ENCODE data around the gene GRPEL1. TPM values are rescaled to one million over a fixed set of nuclear protein-coding genes. Genes with fewer than 3 reads are reported as not detected.
A peak's percentile ranks its signal among the peaks of the same experiment; 100 is the strongest.

The GRPEL1 gene
- 20.3 TPM for total RNA-seq (ENCODE audit: unreplicated experiment)
- long read RNA-seq, transcript GRPEL1-201 (4 exons, 2,775 nt), result major isoform, 32 of 33 reads
- long read RNA-seq, partial matches to known transcripts, result 0 of 33 reads
- long read RNA-seq, other reads (novel, unspliced or antisense), result 1 of 33 reads

GRCh38 chr4:7067452-7068278 is at the start of gene GRPEL1:
Gene GRPEL1, minus strand, starts transcription at chr4:7068064. Its CDS starts 32 bp downstream, at chr4:7068032.
- H3K4me3 Mint-ChIP-seq (ENCODE audit: unreplicated experiment), result peak within 1 kb of the TSS; percentile 96
- H3K9me3 Mint-ChIP-seq (ENCODE audit: unreplicated experiment), result no peaks in the 10 kb centered on the region
- H3K36me3 Mint-ChIP-seq (ENCODE audit: low read depth, unreplicated experiment), result peaks cover 10% of the 10 kb centered on the region
- no peak within 1 kb of the TSS for H3K27ac Mint-ChIP-seq (ENCODE audit: unreplicated experiment)
- DNase-seq (ENCODE audit: low spot score), result peak; percentile 32
- no peak for TF ChIP-seq CTCF (IDR thresholded peaks at IDR 0.05; ENCODE audit: unreplicated experiment)
- H3K27me3 Mint-ChIP-seq (ENCODE audit: unreplicated experiment), result peaks cover 5% of the 10 kb centered on the region
- peaks cover 16% of the 10 kb centered on the region for H3K4me1 Mint-ChIP-seq (ENCODE audit: unreplicated experiment)

- no peak for DNase-seq (ENCODE audit: low spot score)
- no peaks in the 10 kb centered on the region for H3K4me1 Mint-ChIP-seq (ENCODE audit: unreplicated experiment)
- peaks cover 9% of the 10 kb centered on the region for H3K27me3 Mint-ChIP-seq (ENCODE audit: unreplicated experiment)
- no peak overlapping the region for H3K27ac Mint-ChIP-seq (ENCODE audit: unreplicated experiment)
- H3K9me3 Mint-ChIP-seq (ENCODE audit: unreplicated experiment), result peaks cover 7% of the 10 kb centered on the region
- H3K36me3 Mint-ChIP-seq (ENCODE audit: low read depth, unreplicated experiment), result peaks cover 11% of the 10 kb centered on the region
- no peak for TF ChIP-seq CTCF (IDR thresholded peaks at IDR 0.05; ENCODE audit: unreplicated experiment)
- no peak overlapping the region for H3K4me3 Mint-ChIP-seq (ENCODE audit: unreplicated experiment)
Measured at GRCh38 chr4:7116705-7117104, 48.8 kb upstream of the GRPEL1 start.

GRCh38 chr4:7115557-7116340 is 47.9 kb upstream of the GRPEL1 start:
- no peak for DNase-seq (ENCODE audit: low spot score)
- Mint-ChIP-seq H3K27me3 (ENCODE audit: unreplicated experiment) (peaks cover 9% of the 10 kb centered on the region), H3K36me3 (ENCODE audit: low read depth, unreplicated experiment) (peaks cover 11% of the 10 kb centered on the region), H3K4me3 (ENCODE audit: unreplicated experiment) (no peak overlapping the region), H3K9me3 (ENCODE audit: unreplicated experiment) (peaks cover 7% of the 10 kb centered on the region), H3K27ac (ENCODE audit: unreplicated experiment) (no peak overlapping the region), H3K4me1 (ENCODE audit: unreplicated experiment) (no peaks in the 10 kb centered on the region)
- no peak for TF ChIP-seq CTCF (IDR thresholded peaks at IDR 0.05; ENCODE audit: unreplicated experiment)

GRCh38 chr4:7112656-7113055 is 44.8 kb upstream of the GRPEL1 start:
- no peaks in the 10 kb centered on the region for H3K4me1 Mint-ChIP-seq (ENCODE audit: unreplicated experiment)
- H3K27ac Mint-ChIP-seq (ENCODE audit: unreplicated experiment), result no peak overlapping the region
- no peak for DNase-seq (ENCODE audit: low spot score)
- H3K4me3 Mint-ChIP-seq (ENCODE audit: unreplicated experiment), result no peak overlapping the region
- H3K36me3 Mint-ChIP-seq (ENCODE audit: low read depth, unreplicated experiment), result peaks cover 2% of the 10 kb centered on the region
- no peak for TF ChIP-seq CTCF (IDR thresholded peaks at IDR 0.05; ENCODE audit: unreplicated experiment)
- peaks cover 5% of the 10 kb centered on the region for H3K9me3 Mint-ChIP-seq (ENCODE audit: unreplicated experiment)
- H3K27me3 Mint-ChIP-seq (ENCODE audit: unreplicated experiment), result peaks cover 6% of the 10 kb centered on the region
